ENCODE data around the gene ZNF396. TPM values are rescaled to one million over a fixed set of nuclear protein-coding genes. Genes with fewer than 3 reads are reported as not detected.

The ZNF396 gene
- total RNA-seq (2022) (1.2 and 2.0 TPM in 2 replicates), Bru-seq, nascent RNA (percentile 53 among the genes with signal in this experiment), BruChase-seq, experiment 1, labeled RNA remaining after a 6-hour chase (percentile 47 among the genes with signal in this experiment), BruChase-seq, experiment 2, labeled RNA remaining after a 2-hour chase (percentile 49 among the genes with signal in this experiment)
- long read RNA-seq, partial matches to known transcripts, result 2 of 6 reads
- long read RNA-seq, other reads (novel, unspliced or antisense), result 2 of 6 reads

DNA sequence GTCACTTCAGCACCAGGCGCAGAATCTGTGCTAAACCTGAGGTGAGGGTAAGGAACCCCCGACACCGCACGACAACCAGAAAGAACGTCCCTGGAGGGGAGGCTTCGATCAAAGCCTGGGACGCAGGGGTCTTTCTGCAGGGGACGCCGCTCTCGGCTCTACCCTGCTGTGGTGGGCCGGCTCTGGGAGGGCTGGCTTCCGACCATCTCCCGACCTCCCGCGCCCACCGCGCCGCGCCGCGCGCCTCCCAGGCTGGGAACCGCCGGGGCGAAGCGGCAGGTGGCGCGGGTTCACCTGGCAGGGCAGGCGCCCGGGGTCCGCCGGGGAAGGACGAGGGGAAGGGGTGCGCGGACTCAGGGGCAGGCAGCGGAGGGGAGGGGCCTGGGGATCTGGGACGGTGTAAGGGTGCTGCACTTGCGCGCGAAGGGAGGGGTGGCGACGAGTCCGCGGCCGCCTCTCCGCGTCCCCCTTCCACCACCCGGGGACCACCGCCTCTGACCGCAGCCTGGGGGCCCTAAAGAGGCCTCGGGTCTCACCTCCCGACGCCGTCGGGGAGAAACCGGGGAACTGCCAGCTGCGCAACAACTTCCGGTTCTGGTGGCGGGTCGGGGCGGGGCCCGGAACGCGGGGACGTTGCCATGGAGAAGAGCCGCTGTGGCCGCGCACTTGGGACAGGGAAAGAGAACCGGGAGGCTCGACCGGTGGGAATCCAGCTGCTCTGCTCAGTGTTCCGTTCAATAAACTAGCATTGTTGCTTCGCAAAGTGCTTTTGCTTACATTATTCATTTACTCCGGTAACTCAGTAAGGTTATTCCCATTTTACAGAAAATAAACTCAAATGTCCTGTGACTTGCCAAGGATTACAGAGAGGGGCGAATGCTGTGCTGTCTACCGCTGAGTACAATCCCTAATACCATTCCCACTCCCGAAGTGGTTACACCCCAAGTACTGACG, at the start of gene ZNF396:
Gene ZNF396, minus strand, starts transcription at position 596 of the 954 bp plus-strand sequence. CDS start 3,045 bp downstream, outside the sequence.
- TF ChIP-seq, protein P1, sequence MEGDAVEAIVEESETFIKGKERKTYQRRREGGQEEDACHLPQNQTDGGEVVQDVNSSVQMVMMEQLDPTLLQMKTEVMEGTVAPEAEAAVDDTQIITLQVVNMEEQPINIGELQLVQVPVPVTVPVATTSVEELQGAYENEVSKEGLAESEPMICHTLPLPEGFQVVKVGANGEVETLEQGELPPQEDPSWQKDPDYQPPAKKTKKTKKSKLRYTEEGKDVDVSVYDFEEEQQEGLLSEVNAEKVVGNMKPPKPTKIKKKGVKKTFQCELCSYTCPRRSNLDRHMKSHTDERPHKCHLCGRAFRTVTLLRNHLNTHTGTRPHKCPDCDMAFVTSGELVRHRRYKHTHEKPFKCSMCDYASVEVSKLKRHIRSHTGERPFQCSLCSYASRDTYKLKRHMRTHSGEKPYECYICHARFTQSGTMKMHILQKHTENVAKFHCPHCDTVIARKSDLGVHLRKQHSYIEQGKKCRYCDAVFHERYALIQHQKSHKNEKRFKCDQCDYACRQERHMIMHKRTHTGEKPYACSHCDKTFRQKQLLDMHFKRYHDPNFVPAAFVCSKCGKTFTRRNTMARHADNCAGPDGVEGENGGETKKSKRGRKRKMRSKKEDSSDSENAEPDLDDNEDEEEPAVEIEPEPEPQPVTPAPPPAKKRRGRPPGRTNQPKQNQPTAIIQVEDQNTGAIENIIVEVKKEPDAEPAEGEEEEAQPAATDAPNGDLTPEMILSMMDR (IDR thresholded peaks at IDR 0.05; ENCODE audit: unreplicated experiment), result no peak
- Mint-ChIP-seq H3K36me3 (ENCODE audit: insufficient read depth, unreplicated experiment) (no peaks in the 10 kb centered on the region), H3K4me1 (ENCODE audit: insufficient read depth, unreplicated experiment) (peaks cover 15% of the 10 kb centered on the region), H3K4me3 (ENCODE audit: unreplicated experiment) (peak within 1 kb of the TSS; percentile 72), H3K9me3 (ENCODE audit: unreplicated experiment) (no peaks in the 10 kb centered on the region), H3K27me3 (ENCODE audit: insufficient read depth, unreplicated experiment) (no peaks in the 10 kb centered on the region), H3K27ac (ENCODE audit: low read depth, unreplicated experiment) (peak within 1 kb of the TSS; percentile 53)
- ChIA-PET CTCF (interaction anchor here (1.0 kb wide), 1 partner anchor 30 kb away, joined by 3 read pairs; no protein-coding TSS in a partner anchor), POLR2A (interaction anchor here (1.0 kb wide), 1 partner anchor 137 kb away, joined by 3 read pairs; no protein-coding TSS in a partner anchor)
- intact Hi-C loops (cut with micrococcal nuclease), result no loop called here
- DNase-seq (ENCODE audit: unreplicated experiment), result peak; percentile 52
- BruUV-seq (replicated peaks), result no TSS peak

DNA sequence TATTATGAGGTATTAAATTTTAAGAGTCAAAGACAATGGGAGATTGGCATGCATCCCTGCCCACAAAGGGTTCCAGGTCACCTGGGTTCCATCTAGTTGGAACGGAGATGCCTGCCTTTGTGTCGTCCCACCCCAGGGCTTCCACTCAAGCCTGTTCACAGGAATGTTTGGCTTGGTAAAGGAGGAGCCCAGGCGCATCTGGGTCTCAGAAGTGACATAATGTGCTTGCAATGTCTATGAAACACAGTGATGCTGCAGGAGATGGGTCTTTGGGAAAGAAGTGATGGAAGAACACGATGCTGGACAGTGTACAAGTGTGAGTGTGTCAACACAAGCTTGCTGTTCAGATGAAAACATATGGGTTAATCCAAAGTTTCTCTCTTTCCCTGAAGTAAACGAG, 49.6 kb upstream of the ZNF396 start:
- intact Hi-C loops (cut with micrococcal nuclease), result no loop called here
- ChIA-PET POLR2A (no interaction called here), CTCF (interaction anchor here (0.7 kb wide), 1 partner anchor 19 kb away, joined by 4 read pairs; no protein-coding TSS in a partner anchor)
- no peak for DNase-seq (ENCODE audit: unreplicated experiment)
- no peaks in the 10 kb centered on the region for H3K9me3 Mint-ChIP-seq (ENCODE audit: unreplicated experiment)
- H3K4me1 Mint-ChIP-seq (ENCODE audit: insufficient read depth, unreplicated experiment), result no peaks in the 10 kb centered on the region
- BruUV-seq (replicated peaks), result no TSS peak
- TF ChIP-seq, protein P1 (IDR thresholded peaks at IDR 0.05; ENCODE audit: unreplicated experiment), result no peak
- no peak overlapping the region for H3K27ac Mint-ChIP-seq (ENCODE audit: low read depth, unreplicated experiment)
- H3K36me3 Mint-ChIP-seq (ENCODE audit: insufficient read depth, unreplicated experiment), result no peaks in the 10 kb centered on the region
- H3K27me3 Mint-ChIP-seq (ENCODE audit: insufficient read depth, unreplicated experiment), result no peaks in the 10 kb centered on the region
- H3K4me3 Mint-ChIP-seq (ENCODE audit: unreplicated experiment), result no peak overlapping the region

DNA sequence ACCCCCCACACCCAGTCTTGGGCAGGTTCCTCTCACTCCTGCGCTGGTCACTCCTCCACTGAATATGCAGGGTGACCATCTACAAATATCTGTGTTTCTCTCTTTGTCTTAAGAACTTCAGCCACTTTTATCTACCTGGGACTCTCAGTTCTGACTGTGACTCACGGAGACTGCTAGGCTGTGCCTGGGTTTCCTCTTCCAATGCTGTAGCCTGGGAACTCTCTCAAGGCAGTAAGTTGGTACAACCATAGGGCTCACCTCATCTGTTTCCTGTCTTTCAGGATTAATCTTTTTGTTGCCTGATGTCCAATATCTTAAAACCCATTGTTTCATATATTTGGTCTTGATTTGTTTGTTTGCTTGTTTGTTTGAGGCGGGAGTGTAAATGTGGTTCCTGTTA, 47.2 kb upstream of the ZNF396 start:
- H3K9me3 Mint-ChIP-seq (ENCODE audit: unreplicated experiment), result peaks cover under 1% of the 10 kb centered on the region
- H3K27ac Mint-ChIP-seq (ENCODE audit: low read depth, unreplicated experiment), result no peak overlapping the region
- POLR2A ChIA-PET, result interaction anchor here (0.6 kb wide), 1 partner anchor 11 kb away, joined by 6 read pairs; no protein-coding TSS in a partner anchor
- BruUV-seq (replicated peaks), result no TSS peak
- CTCF ChIA-PET, result no interaction called here
- TF ChIP-seq, protein P1 (IDR thresholded peaks at IDR 0.05; ENCODE audit: unreplicated experiment), result no peak
- H3K4me3 Mint-ChIP-seq (ENCODE audit: unreplicated experiment), result no peak overlapping the region
- intact Hi-C loops (cut with micrococcal nuclease), result no loop called here
- H3K4me1 Mint-ChIP-seq (ENCODE audit: insufficient read depth, unreplicated experiment), result no peaks in the 10 kb centered on the region
- no peak for DNase-seq (ENCODE audit: unreplicated experiment)
- peaks cover under 1% of the 10 kb centered on the region for H3K36me3 Mint-ChIP-seq (ENCODE audit: insufficient read depth, unreplicated experiment)
- H3K27me3 Mint-ChIP-seq (ENCODE audit: insufficient read depth, unreplicated experiment), result no peaks in the 10 kb centered on the region

DNA sequence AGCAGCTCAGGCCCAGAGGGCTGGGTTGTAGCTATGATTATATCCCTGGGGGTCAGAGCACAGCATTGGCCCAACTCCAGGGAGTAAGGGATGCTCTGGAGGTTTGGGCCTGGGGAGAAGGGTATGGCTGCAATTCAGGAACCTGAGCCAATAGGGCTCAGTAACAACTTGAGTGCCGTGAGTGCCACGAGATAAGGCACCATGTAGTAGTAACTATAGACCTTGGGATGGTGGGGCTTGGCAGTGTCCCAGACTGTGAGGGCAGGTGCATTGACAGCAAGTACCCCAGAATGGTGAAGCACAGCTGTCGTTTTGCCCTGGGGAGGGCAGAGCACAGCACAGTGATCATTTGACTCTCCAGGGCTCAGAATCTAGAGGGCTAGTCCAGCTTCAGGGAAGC, 45.1 kb upstream of the ZNF396 start:
- Mint-ChIP-seq H3K9me3 (ENCODE audit: unreplicated experiment) (peaks cover 10% of the 10 kb centered on the region), H3K4me3 (ENCODE audit: unreplicated experiment) (no peak overlapping the region), H3K27me3 (ENCODE audit: insufficient read depth, unreplicated experiment) (no peaks in the 10 kb centered on the region), H3K27ac (ENCODE audit: low read depth, unreplicated experiment) (no peak overlapping the region), H3K36me3 (ENCODE audit: insufficient read depth, unreplicated experiment) (peaks cover 7% of the 10 kb centered on the region), H3K4me1 (ENCODE audit: insufficient read depth, unreplicated experiment) (no peaks in the 10 kb centered on the region)
- intact Hi-C loops (cut with micrococcal nuclease), result no loop called here
- TF ChIP-seq, protein P1 (IDR thresholded peaks at IDR 0.05; ENCODE audit: unreplicated experiment), result no peak
- POLR2A ChIA-PET, result interaction anchor here (0.6 kb wide), 1 partner anchor 377 kb away, joined by 4 read pairs; no protein-coding TSS in a partner anchor
- BruUV-seq (replicated peaks), result no TSS peak
- CTCF ChIA-PET, result interaction anchor here (1.0 to 1.7 kb wide), 3 partner anchors 14 to 334 kb away, joined by 3 to 6 read pairs (median 3); no protein-coding TSS in a partner anchor
- DNase-seq (ENCODE audit: unreplicated experiment), result no peak

Data from MCF 10A (cell line).